ENCODE results near the gene ERVV-1. TPM values are rescaled to one million over a fixed set of nuclear protein-coding genes. Genes with fewer than 3 reads are reported as not detected.

ERVV-1 gene
- total and polyA plus RNA-seq, 2 donors (not counting 3 experiments of a cell fraction or from before 2014, with no cell fraction given): not detected

GRCh38 chr19:53047379-53047778, 33.7 kb downstream of the ERVV-1 start:
- POLR2A ChIA-PET: no interaction called here

GRCh38 chr19:53055117-53055516, 41.4 kb downstream of the ERVV-1 start:
- intact Hi-C loops (cut with micrococcal nuclease) (no loop called here), dilution Hi-C loops (cut with MboI; ENCODE audit: extremely low pct_ligation_motif_present, low sequenced_read_pairs) (no loop called here)
- no peak for TF ChIP-seq MYC (IDR thresholded peaks at IDR 0.05; ENCODE audit: low read depth, low read length)
- TF ChIP-seq CTCF (IDR thresholded peaks at IDR 0.05; ENCODE audit: extremely low read depth in 1 of 2, insufficient read depth in 1 of 2, low read depth in 1 of 2, low read length in 2 of 2): no peak
- no peak for TF ChIP-seq POLR2A (IDR thresholded peaks at IDR 0.05; ENCODE audit: low read depth, low read length)
- no peak for TF ChIP-seq MAX (IDR thresholded peaks at IDR 0.05; ENCODE audit: insufficient read depth, insufficient read length)
- H3K9ac ChIP-seq (replicated peaks; ENCODE audit: extremely low read depth, insufficient read depth, low read length): no peak overlapping the region
- H3K9me1 ChIP-seq (replicated peaks; ENCODE audit: control insufficient read depth, extremely low read depth, insufficient read depth, low read length): no peaks in the 10 kb centered on the region
- H3K9me3 ChIP-seq (replicated peaks; ENCODE audit: control insufficient read depth, insufficient read depth, low read length): no peaks in the 10 kb centered on the region
- ChIA-PET CTCF (no interaction called here), POLR2A (no interaction called here)
- no peak overlapping the region for H3K4me2 ChIP-seq (ENCODE audit: insufficient read depth, low read length)
- DNase-seq (ENCODE audit: low read depth, low spot score): no peak
- no peaks in the 10 kb centered on the region for H4K20me1 ChIP-seq (replicated peaks; ENCODE audit: control insufficient read depth, extremely low read depth, insufficient read depth, low read length)
- no TSS peak for BruUV-seq (replicated peaks)
- no peak overlapping the region for H3K27ac ChIP-seq (ENCODE audit: insufficient read depth, low read depth, low read length)
- H3K4me3 ChIP-seq (replicated peaks in 1 of 3; ENCODE audit: insufficient read depth in 1 of 3, low read depth in 1 of 3, low read length in 3 of 3): no peak overlapping the region
- H3K4me1 ChIP-seq (ENCODE audit: control insufficient read depth, extremely low read depth, insufficient read depth, low read length): no peaks in the 10 kb centered on the region
- no peak for FAIRE-seq
- no peaks in the 10 kb centered on the region for H3K36me3 ChIP-seq (ENCODE audit: control insufficient read depth in 2 of 2, extremely low read depth in 1 of 2, insufficient read depth in 2 of 2, low read length in 2 of 2)
- H3K79me2 ChIP-seq (ENCODE audit: control insufficient read depth, insufficient read depth, low read length): no peaks in the 10 kb centered on the region
- H3K27me3 ChIP-seq (ENCODE audit: control insufficient read depth in 2 of 2, insufficient read depth in 2 of 2, low read length in 2 of 2): peaks cover 0 to 2% of the 10 kb centered on the region in 2 experiments
- H2AFZ ChIP-seq (ENCODE audit: low read depth, low read length): no peak overlapping the region

More at GRCh38 chr19:53047379-53047778, 33.7 kb downstream of the ERVV-1 start:
- intact Hi-C loops (cut with micrococcal nuclease): no loop called here
- Histone ChIP-seq H3K36me3 (ENCODE audit: control insufficient read depth in 2 of 2, extremely low read depth in 1 of 2, insufficient read depth in 2 of 2, low read length in 2 of 2) (no peaks in the 10 kb centered on the region), H3K9me1 (replicated peaks; ENCODE audit: control insufficient read depth, extremely low read depth, insufficient read depth, low read length) (no peaks in the 10 kb centered on the region), H3K4me3 (replicated peaks in 1 of 3; ENCODE audit: insufficient read depth in 1 of 3, low read depth in 1 of 3, low read length in 3 of 3) (no peak overlapping the region), H3K9me3 (replicated peaks; ENCODE audit: control insufficient read depth, insufficient read depth, low read length) (no peaks in the 10 kb centered on the region), H3K79me2 (ENCODE audit: control insufficient read depth, insufficient read depth, low read length) (no peaks in the 10 kb centered on the region), H3K27ac (ENCODE audit: insufficient read depth, low read depth, low read length) (no peak overlapping the region), H3K9ac (replicated peaks; ENCODE audit: extremely low read depth, insufficient read depth, low read length) (no peak overlapping the region), H3K4me2 (ENCODE audit: insufficient read depth, low read length) (no peak overlapping the region), H4K20me1 (replicated peaks; ENCODE audit: control insufficient read depth, extremely low read depth, insufficient read depth, low read length) (no peaks in the 10 kb centered on the region), H3K27me3 (ENCODE audit: control insufficient read depth in 2 of 2, insufficient read depth in 2 of 2, low read length in 2 of 2) (no peaks in the 10 kb centered on the region), H3K4me1 (ENCODE audit: control insufficient read depth, extremely low read depth, insufficient read depth, low read length) (no peaks in the 10 kb centered on the region), H2AFZ (ENCODE audit: low read depth, low read length) (no peak overlapping the region)
- DNase-seq (ENCODE audit: low read depth, low spot score) (no peak), FAIRE-seq (no peak)
- CTCF ChIA-PET: no interaction called here
- no TSS peak for BruUV-seq (replicated peaks)
- TF ChIP-seq POLR2A (IDR thresholded peaks at IDR 0.05; ENCODE audit: low read depth, low read length): no peak
- TF ChIP-seq POLR2AphosphoS5 (IDR thresholded peaks at IDR 0.05; ENCODE audit: insufficient read depth, low read depth, low read length): no peak
- TF ChIP-seq FOS (IDR thresholded peaks at IDR 0.05; ENCODE audit: borderline replicate concordance, insufficient read depth, low read length): no peak
- no peak for TF ChIP-seq GATA2 (IDR thresholded peaks at IDR 0.05; ENCODE audit: insufficient read depth, insufficient read length, low read depth, low read length)
- dilution Hi-C loops (cut with MboI; ENCODE audit: extremely low pct_ligation_motif_present, low sequenced_read_pairs): no loop called here
